H1 (cell line): ENCODE data around the gene MYO7B. TPM values are rescaled to one million over a fixed set of nuclear protein-coding genes. Genes with fewer than 3 reads are reported as not detected.

ENCODE experiments used
- CTCF ChIA-PET: fragments of 300-600 bp; sonication (Branson Sonifier 250); formaldehyde crosslinking; loops from one replicate; lab custom pipeline; 2021; ENCODE audit not compliant: partially characterized antibody; lab: Charles Lee
- POLR2A ChIA-PET: fragments of 300-600 bp; sonication (Branson Sonifier 250); formaldehyde crosslinking; loops from one replicate; lab custom pipeline; 2021; ENCODE audit warnings: inconsistent platforms; ENCODE audit not compliant: partially characterized antibody; lab: Charles Lee
- DNase-seq, 2 experiments: peaks; one replicate each; pipeline versions ENCODE4 v3.0.0 to v3.0.0-alpha.2; 2010 to 2022; ENCODE audit warnings: low spot score in 2 of 2, low read depth in 1 of 2, mixed read lengths in 1 of 2
- FAIRE-seq: peaks from 2 replicates; lab custom pipeline; 2011; peaks lifted over from hg19 to GRCh38; lab: Jason Lieb, UNC
- H2AFZ ChIP-seq: 2 replicates; pipeline ENCODE4 v1.8.1; 2012; ENCODE audit warnings: low read length, inconsistent platforms
- H2AK5ac ChIP-seq: 2 replicates; pipeline ENCODE4 v1.6.1; 2013; ENCODE audit warnings: low read depth, low read length
- H2BK120ac ChIP-seq: replicated peaks from 2 replicates; pipeline ENCODE3; 2013; ENCODE audit warnings: low read depth, low read length, inconsistent platforms
- H2BK12ac ChIP-seq: 2 replicates; pipeline ENCODE4 v1.6.1; 2013; ENCODE audit warnings: low read depth, low read length
- H2BK15ac ChIP-seq: 2 replicates; pipeline ENCODE4 v1.6.1; 2013; ENCODE audit warnings: low read length
- H2BK20ac ChIP-seq: 2 replicates; pipeline ENCODE4 v1.6.1; 2013; ENCODE audit warnings: low read length
- H2BK5ac ChIP-seq: 2 replicates; pipeline ENCODE4 v1.6.1; 2013; ENCODE audit warnings: low read depth, low read length
- H3K14ac ChIP-seq: 2 replicates; pipeline ENCODE4 v1.6.1; 2013; ENCODE audit warnings: inconsistent platforms; ENCODE audit not compliant: insufficient read length
- H3K18ac ChIP-seq: 2 replicates; pipeline ENCODE4 v1.6.1; 2013; ENCODE audit warnings: low read length; ENCODE audit errors: extremely low read depth
- H3K23ac ChIP-seq: 2 replicates; pipeline ENCODE4 v1.6.1; 2013; ENCODE audit warnings: inconsistent platforms; ENCODE audit not compliant: insufficient read length
- H3K23me2 ChIP-seq: 2 replicates; pipeline ENCODE4 v1.6.1; 2013; ENCODE audit warnings: low read depth, low read length
- H3K27ac ChIP-seq: 2 replicates; pipeline ENCODE4 v1.6.1; 2011; ENCODE audit warnings: low read depth, low read length, inconsistent platforms
- H3K27me3 ChIP-seq, 4 experiments: replicated peaks in 1 of 4; 1 replicate in 1 of 4; 2 replicates in 3 of 4; pipeline versions ENCODE4 v1.6.1 to v1.8.1; 2011 to 2013; ENCODE audit warnings: low read length in 3 of 4, mild to moderate bottlenecking in 3 of 4, inconsistent platforms in 2 of 4, mixed read lengths in 2 of 4, moderate library complexity in 1 of 4; ENCODE audit not compliant: control insufficient read depth in 3 of 4, insufficient read depth in 3 of 4; ENCODE audit errors: extremely low read depth in 1 of 4
- H3K36me3 ChIP-seq, 4 experiments: 2 replicates each; pipeline versions ENCODE4 v1.6.1 to v1.8.1; 2011 to 2013; ENCODE audit warnings: mild to moderate bottlenecking in 4 of 4, low read length in 3 of 4, moderate library complexity in 2 of 4, control low read depth in 1 of 4, inconsistent platforms in 1 of 4; ENCODE audit not compliant: insufficient read depth in 4 of 4, control insufficient read depth in 2 of 4
- H3K4ac ChIP-seq: replicated peaks from 2 replicates; pipeline ENCODE3; 2013; ENCODE audit warnings: low read length, low read depth, mixed read lengths, inconsistent platforms; ENCODE audit not compliant: insufficient read length
- H3K4me1 ChIP-seq, 4 experiments: replicated peaks in 1 of 4; 1 replicate in 1 of 4; 2 replicates in 3 of 4; pipeline versions ENCODE4 v1.6.1 to v1.8.1; 2011 to 2013; ENCODE audit warnings: low read length in 3 of 4, inconsistent platforms in 2 of 4, mixed read lengths in 1 of 4; ENCODE audit not compliant: insufficient read depth in 4 of 4, control insufficient read depth in 3 of 4
- H3K4me2 ChIP-seq, 2 experiments: 2 replicates each; pipeline versions ENCODE4 v1.6.1 to v1.8.1; 2011 to 2013; ENCODE audit warnings: low read depth in 2 of 2, low read length in 2 of 2, control low read depth in 1 of 2, inconsistent platforms in 1 of 2, mild to moderate bottlenecking in 1 of 2; ENCODE audit not compliant: insufficient read depth in 1 of 2
- H3K4me3 ChIP-seq, 4 experiments: fragments of 200-600, 300-600 bp in 1 of 4; sonication (generic), shearing (Covaris generic), sonication (Bioruptor Twin) in 1 of 4; 2 replicates each; pipeline versions ENCODE4 v1.5.1 to v1.8.1; 2011 to 2016; ENCODE audit warnings: low read length in 4 of 4, low read depth in 3 of 4, control low read depth in 2 of 4, inconsistent platforms in 2 of 4, mild to moderate bottlenecking in 2 of 4, mixed read lengths in 1 of 4, moderate library complexity in 1 of 4; ENCODE audit not compliant: insufficient read depth in 2 of 4; ENCODE audit errors: extremely low read depth in 1 of 4
- H3K56ac ChIP-seq: replicated peaks from 2 replicates; pipeline ENCODE3; 2013; ENCODE audit warnings: low read depth, mild to moderate bottlenecking, mixed read lengths, low read length, inconsistent platforms; ENCODE audit not compliant: insufficient read length
- H3K79me1 ChIP-seq: 2 replicates; pipeline ENCODE4 v1.6.1; 2013; ENCODE audit warnings: low read depth, low read length, control low read depth
- H3K79me2 ChIP-seq, 2 experiments: 2 replicates each; pipeline versions ENCODE4 v1.6.1 to v1.8.1; 2012 to 2013; ENCODE audit warnings: low read length in 2 of 2, mild to moderate bottlenecking in 2 of 2, inconsistent platforms in 1 of 2; ENCODE audit not compliant: insufficient read depth in 2 of 2, control insufficient read depth in 1 of 2
- H3K9ac ChIP-seq, 4 experiments: replicated peaks in 1 of 4; 1 replicate in 1 of 4; 2 replicates in 3 of 4; pipeline versions ENCODE4 v1.6.1 to v1.8.1; 2011 to 2013; ENCODE audit warnings: low read depth in 3 of 4, low read length in 3 of 4, control low read depth in 2 of 4, mild to moderate bottlenecking in 2 of 4, moderate library complexity in 2 of 4, inconsistent platforms in 1 of 4; ENCODE audit errors: extremely low read depth in 1 of 4
- H3K9me3 ChIP-seq, 2 experiments: 2 replicates each; pipeline versions ENCODE4 v1.6.1 to v1.8.1; 2012 to 2013; ENCODE audit warnings: mild to moderate bottlenecking in 2 of 2, moderate library complexity in 2 of 2, control low read depth in 1 of 2, inconsistent platforms in 1 of 2, low read depth in 1 of 2, low read length in 1 of 2, mixed read lengths in 1 of 2; ENCODE audit not compliant: insufficient read depth in 2 of 2
- H4K20me1 ChIP-seq, 2 experiments: replicated peaks in 1 of 2; 2 replicates each; pipeline versions ENCODE3 to v1.8.1; 2011 to 2013; ENCODE audit warnings: inconsistent platforms in 2 of 2, low read length in 2 of 2, mild to moderate bottlenecking in 1 of 2; ENCODE audit not compliant: insufficient read depth in 2 of 2, control insufficient read depth in 1 of 2
- H4K5ac ChIP-seq: 2 replicates; pipeline ENCODE4 v1.6.1; 2013; ENCODE audit warnings: low read length, low read depth, mixed read lengths, inconsistent platforms; ENCODE audit not compliant: insufficient read length
- H4K8ac ChIP-seq: 2 replicates; pipeline ENCODE4 v1.8.0; 2013; ENCODE audit warnings: mild to moderate bottlenecking, moderate library complexity, low read length, inconsistent platforms; ENCODE audit not compliant: insufficient read depth; ENCODE audit errors: extremely low read depth
- H4K91ac ChIP-seq: replicated peaks from 2 replicates; pipeline ENCODE3; 2013; ENCODE audit warnings: low read length, mixed read lengths, inconsistent platforms; ENCODE audit not compliant: insufficient read length
- BRCA1 ChIP-seq: IDR thresholded peaks from 2 replicates; pipeline ENCODE4 v1.6.1; 2012; ENCODE audit warnings: low read depth, low read length, improper control_type of control experiment
- CBX5 ChIP-seq: fragments of 300-800, 300-1000 bp; sonication (generic); IDR thresholded peaks from 2 replicates; pipeline ENCODE4 v1.7.1; 2016; ENCODE audit warnings: antibody characterized with exemption, low read length, low read depth
- CBX8 ChIP-seq: fragments of 300-800, 300-1000 bp; sonication (generic); IDR thresholded peaks from 2 replicates; pipeline ENCODE4 v1.7.1; 2016; ENCODE audit warnings: low read depth, low read length, borderline replicate concordance
- CTCF ChIP-seq, 3 experiments: IDR thresholded peaks; 1 replicate in 2 of 3; 2 replicates in 1 of 3; pipeline versions ENCODE4 v1.5.1 to v1.6.1; 2011; ENCODE audit warnings: low read length in 3 of 3, mild to moderate bottlenecking in 3 of 3, inconsistent platforms in 2 of 3, low read depth in 1 of 3, moderate library complexity in 1 of 3; ENCODE audit not compliant: insufficient read depth in 1 of 3; ENCODE audit errors: control extremely low read depth in 1 of 3
- FOSL1 ChIP-seq: IDR thresholded peaks from 2 replicates; pipeline ENCODE4 v1.6.1; 2011; ENCODE audit warnings: mild to moderate bottlenecking, low read depth, low read length, moderate library complexity; ENCODE audit not compliant: insufficient read depth
- GABPA ChIP-seq: IDR thresholded peaks from 2 replicates; pipeline ENCODE4 v1.6.1; 2011; ENCODE audit warnings: mild to moderate bottlenecking, low read length, moderate library complexity, borderline replicate concordance; ENCODE audit not compliant: insufficient read depth
- KDM4A ChIP-seq: IDR thresholded peaks from one replicate; pipeline ENCODE4 v1.7.1; 2012; ENCODE audit warnings: low read depth, mild to moderate bottlenecking, moderate library complexity, low read length, inconsistent platforms; ENCODE audit not compliant: severe bottlenecking
- POLR2A ChIP-seq, 2 experiments: IDR thresholded peaks; 1 replicate in 1 of 2; 2 replicates in 1 of 2; pipeline ENCODE4 v1.6.1; 2011; ENCODE audit warnings: low read depth in 2 of 2, low read length in 2 of 2, mild to moderate bottlenecking in 2 of 2; ENCODE audit errors: control extremely low read depth in 1 of 2
- SP2 ChIP-seq: IDR thresholded peaks from 2 replicates; pipeline ENCODE4 v1.6.1; 2012; ENCODE audit warnings: mild to moderate bottlenecking, low read length, inconsistent platforms
- SRF ChIP-seq: IDR thresholded peaks from 2 replicates; pipeline ENCODE4 v1.6.1; 2011; ENCODE audit warnings: mild to moderate bottlenecking, low read depth, low read length, moderate library complexity
- TCF12 ChIP-seq: IDR thresholded peaks from 2 replicates; pipeline ENCODE4 v1.6.1; 2011; ENCODE audit warnings: low read depth, mild to moderate bottlenecking, low read length
- YY1 ChIP-seq: IDR thresholded peaks from 2 replicates; pipeline ENCODE4 v1.6.1; 2011; ENCODE audit warnings: low read depth, mild to moderate bottlenecking, low read length
- WGBS, 2 experiments: shearing (Covaris generic) in 1 of 2; methylation state at CpG; one replicate each; pipeline versions ENCODE4 v1.1.6 to v1.1.7; 2013 to 2015; ENCODE audit warnings: low lambda C conversion rate in 2 of 2, mixed read lengths in 2 of 2, inconsistent platforms in 1 of 2, low coverage in 1 of 2, missing lambda C conversion rate in 1 of 2; ENCODE audit not compliant: insufficient replicate concordance in 2 of 2, insufficient coverage in 1 of 2, insufficient read length in 1 of 2; ENCODE audit errors: extremely low coverage in 1 of 2, missing lambda C conversion rate in 1 of 2; 5-methylcytosine and 5-hydroxymethylcytosine counted together
- polyA plus RNA-seq, 7 experiments: library from polyadenylated mRNA; depleted of rRNA in 3 of 7; stranded (reverse) in 5 of 7; unstranded in 2 of 7; fragments of >200 nt in 5 of 7; fragments of 200-250 nt in 2 of 7; gene quantifications; 1 replicate in 5 of 7; 2 replicates in 1 of 7; 4 replicates in 1 of 7; pipeline versions ENCODE4 v1.2.1 to v1.2.3, GENCODE V29; 2011 to 2013; ENCODE audit warnings: missing spikeins in 2 of 7, mixed read lengths in 2 of 7
- total RNA-seq: library from RNA; stranded (reverse); fragmentation: NEBNext Ultra II Directional; extraction: Animal tissue kit (Norgen Biotek cat#: 25700); gene quantifications from 2 replicates; pipeline ENCODE4 v1.2.1, GENCODE V29; 2021

MYO7B gene
- total and polyA plus RNA-seq, 2 of the 8 experiments (the other 6 are each of a cell fraction or from before 2014, with no cell fraction given) = not detected

DNA sequence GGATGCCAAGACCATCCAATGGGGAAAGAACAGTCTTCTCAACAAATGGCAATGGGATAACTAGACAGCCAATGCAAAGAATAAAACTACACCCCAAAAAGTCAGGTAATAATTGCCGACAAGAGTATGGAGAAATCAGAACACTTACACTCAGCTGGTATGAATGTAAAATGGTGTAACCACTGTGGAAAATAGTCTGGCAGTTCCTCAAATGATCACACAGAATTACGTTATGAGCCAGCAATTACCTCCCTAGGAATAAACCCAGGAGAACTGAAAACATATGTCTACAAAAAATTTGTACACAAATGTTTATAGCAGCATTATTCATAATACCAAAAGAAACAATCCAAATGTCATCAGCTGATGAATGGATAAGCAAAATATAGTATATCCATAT is 18.0 kb upstream of the MYO7B start:
- ChIA-PET POLR2A (interaction anchor here (1.2 to 6.9 kb wide), 3 partner anchors 9 to 38 kb away, joined by 3 to 48 read pairs (median 3); partner anchors contain the start of gene IWS1), CTCF (interaction anchor here (1.6 kb wide), 1 partner anchor 17 kb away, joined by 3 read pairs; no protein-coding TSS in a partner anchor)
- peaks cover 25 to 99% of the 10 kb centered on the region in 2 experiments for H3K79me2 ChIP-seq
- TF ChIP-seq FOSL1 (no peak), TCF12 (no peak), SP2 (no peak), BRCA1 (no peak), CBX8 (no peak), GABPA (no peak), YY1 (no peak), CTCF (IDR thresholded peaks at IDR 0.05; ENCODE audit: control extremely low read depth in 1 of 3, insufficient read depth in 1 of 3, low read depth in 1 of 3, low read length in 3 of 3) (no peak), CBX5 (no peak), SRF (no peak), POLR2A (IDR thresholded peaks at IDR 0.05; ENCODE audit: control extremely low read depth in 1 of 2, low read depth in 2 of 2, low read length in 2 of 2) (no peak), KDM4A (no peak)

More for the DNA sequence above, 18.0 kb upstream of the MYO7B start:
- Histone ChIP-seq H4K91ac (no peak overlapping the region), H3K27ac (no peak overlapping the region), H2BK15ac (no peak overlapping the region), H2BK5ac (no peak overlapping the region), H3K36me3 (peaks cover 0 to 26% (median 11%) of the 10 kb centered on the region in 4 experiments; a peak in 5 of 8 replicates), H2BK120ac (no peak overlapping the region), H3K23me2 (no peaks in the 10 kb centered on the region), H3K27me3 (no peaks in the 10 kb centered on the region), H2AFZ (no peak overlapping the region), H3K4me3 (no peak overlapping the region), H3K9me3 (no peaks in the 10 kb centered on the region), H3K4ac (no peak overlapping the region), H3K23ac (no peak overlapping the region), H3K56ac (no peak overlapping the region), H3K9ac (no peak overlapping the region), H3K4me1 (peaks cover 7 to 12% (median 8%) of the 10 kb centered on the region in 4 experiments; a peak in 6 of 7 replicates), H2AK5ac (no peak overlapping the region), H4K20me1 (peaks cover 29 to 32% of the 10 kb centered on the region in 2 experiments), H4K5ac (no peak overlapping the region), H2BK20ac (no peak overlapping the region), H3K18ac (no peak overlapping the region), H3K4me2 (no peak overlapping the region), H3K79me1 (peaks cover 2% of the 10 kb centered on the region; the same call in 1 of the 2 replicates), H2BK12ac (no peak overlapping the region), H3K14ac (no peak overlapping the region), H4K8ac (no peak overlapping the region)
- no peak for FAIRE-seq
- 95% methylated on average over 2 of the region's 2 CpGs; no CpG with 5 or more reads in 1 of the 2 experiments for WGBS, 2 experiments
- DNase-seq = no peak
